ENCODE results near the gene ERBB4. TPM values are rescaled to one million over a fixed set of nuclear protein-coding genes. Genes with fewer than 3 reads are reported as not detected.
"Not testable (repeated sequence)": the region's sequence is repeated elsewhere in the genome, so short reads cannot be mapped to it uniquely, and the experiment has no call there.

Gene ERBB4
- polyA plus RNA-seq, 1 of the 3 experiments (the other 2 are of a cell fraction): 0.05 TPM

DNA sequence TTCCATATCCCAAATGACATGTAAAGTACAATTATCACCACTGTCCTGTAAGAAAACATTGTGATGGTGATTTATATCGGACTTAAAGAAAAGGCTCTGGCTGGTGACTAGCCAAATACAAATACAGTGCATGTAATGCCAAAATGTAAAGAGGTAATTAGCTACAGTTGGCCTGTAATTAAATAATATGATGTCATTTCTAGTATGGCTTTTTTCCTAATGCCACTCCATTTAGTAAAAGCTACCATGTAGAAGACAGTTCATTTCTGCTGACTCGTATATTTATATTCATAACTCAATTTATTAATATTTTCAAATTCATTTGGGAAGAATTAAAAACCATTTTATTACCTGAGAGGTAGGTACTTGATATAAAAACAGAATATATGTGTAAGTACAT lies 815.7 kb downstream of the ERBB4 start (continued):
- TF ChIP-seq CTCF (IDR thresholded peaks at IDR 0.05) (no peak), JUND (IDR thresholded peaks at IDR 0.05) (no peak), GATA2 (CRISPR knock-in tag; IDR thresholded peaks at IDR 0.05) (0 out of 2 replicates have a peak, but pooled peaks have one; percentile 24), CHD2 (IDR thresholded peaks at IDR 0.05; ENCODE audit: low read length, partially characterized antibody) (no peak)

GRCh38 chr2:211721874-211722273 lies 816.7 kb downstream of the ERBB4 start:
- H3K79me2 ChIP-seq (ENCODE audit: insufficient read depth); H3K9ac ChIP-seq; DNase-seq; H3K4me1 ChIP-seq (ENCODE audit: control insufficient read depth in 1 of 2, insufficient read depth in 2 of 2, low read depth in 1 of 2, low read length in 1 of 2); H3K27ac ChIP-seq (ENCODE audit: low read depth in 2 of 2, low read length in 1 of 2); H3F3A ChIP-seq (replicated peaks; ENCODE audit: insufficient read depth); H3K4me3 ChIP-seq (ENCODE audit: low read depth in 2 of 2, low read length in 1 of 2); H3K9me3 ChIP-seq; H3K36me3 ChIP-seq (replicated peaks in 1 of 2; ENCODE audit: control insufficient read depth in 1 of 2, insufficient read depth in 2 of 2, low read length in 1 of 2); CTCF ChIA-PET; H3K4me2 ChIP-seq; H2AFZ ChIP-seq (ENCODE audit: low read depth); H3K9me2 ChIP-seq; H4K20me1 ChIP-seq (ENCODE audit: insufficient read depth); POLR2A ChIA-PET; H3K27me3 ChIP-seq (ENCODE audit: insufficient read depth): not testable (repeated sequence)
- 81% methylated on average over 9 of the region's 9 CpGs for WGBS (ENCODE audit: low lambda C conversion rate)

GRCh38 chr2:211709389-211709788 lies 829.2 kb downstream of the ERBB4 start:
- Histone ChIP-seq H3K36me3 (replicated peaks in 1 of 2; ENCODE audit: control insufficient read depth in 1 of 2, insufficient read depth in 2 of 2, low read length in 1 of 2) (no peaks in the 10 kb centered on the region), H4K20me1 (ENCODE audit: insufficient read depth) (no peaks in the 10 kb centered on the region), H3K4me2 (no peak overlapping the region), H3K9ac (no peak overlapping the region), H3K79me2 (ENCODE audit: insufficient read depth) (no peaks in the 10 kb centered on the region), H3K4me1 (ENCODE audit: control insufficient read depth in 1 of 2, insufficient read depth in 2 of 2, low read depth in 1 of 2, low read length in 1 of 2) (no peaks in the 10 kb centered on the region), H3K27ac (ENCODE audit: low read depth in 2 of 2, low read length in 1 of 2) (no peak overlapping the region), H3F3A (replicated peaks; ENCODE audit: insufficient read depth) (no peaks in the 10 kb centered on the region), H2AFZ (ENCODE audit: low read depth) (no peak overlapping the region), H3K9me2 (no peaks in the 10 kb centered on the region), H3K4me3 (ENCODE audit: low read depth in 2 of 2, low read length in 1 of 2) (no peak overlapping the region), H3K27me3 (ENCODE audit: insufficient read depth) (no peaks in the 10 kb centered on the region), H3K9me3 (no peaks in the 10 kb centered on the region)
- no peak for TF ChIP-seq EP300 (IDR thresholded peaks at IDR 0.05; ENCODE audit: borderline replicate concordance in 1 of 2, low read depth in 1 of 2, low read length in 1 of 2)
- TF ChIP-seq NRF1 (IDR thresholded peaks at IDR 0.05; ENCODE audit: low read depth, low read length): no peak
- no peak for TF ChIP-seq RCOR1 (IDR thresholded peaks at IDR 0.05; ENCODE audit: low read length)
- TF ChIP-seq TEAD4 (IDR thresholded peaks at IDR 0.05; ENCODE audit: borderline replicate concordance, insufficient read depth): no peak
- TF ChIP-seq RAD21 (IDR thresholded peaks at IDR 0.05; ENCODE audit: low read length): no peak
- TF ChIP-seq, protein P1, sequence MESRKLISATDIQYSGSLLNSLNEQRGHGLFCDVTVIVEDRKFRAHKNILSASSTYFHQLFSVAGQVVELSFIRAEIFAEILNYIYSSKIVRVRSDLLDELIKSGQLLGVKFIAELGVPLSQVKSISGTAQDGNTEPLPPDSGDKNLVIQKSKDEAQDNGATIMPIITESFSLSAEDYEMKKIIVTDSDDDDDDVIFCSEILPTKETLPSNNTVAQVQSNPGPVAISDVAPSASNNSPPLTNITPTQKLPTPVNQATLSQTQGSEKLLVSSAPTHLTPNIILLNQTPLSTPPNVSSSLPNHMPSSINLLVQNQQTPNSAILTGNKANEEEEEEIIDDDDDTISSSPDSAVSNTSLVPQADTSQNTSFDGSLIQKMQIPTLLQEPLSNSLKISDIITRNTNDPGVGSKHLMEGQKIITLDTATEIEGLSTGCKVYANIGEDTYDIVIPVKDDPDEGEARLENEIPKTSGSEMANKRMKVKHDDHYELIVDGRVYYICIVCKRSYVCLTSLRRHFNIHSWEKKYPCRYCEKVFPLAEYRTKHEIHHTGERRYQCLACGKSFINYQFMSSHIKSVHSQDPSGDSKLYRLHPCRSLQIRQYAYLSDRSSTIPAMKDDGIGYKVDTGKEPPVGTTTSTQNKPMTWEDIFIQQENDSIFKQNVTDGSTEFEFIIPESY (IDR thresholded peaks at IDR 0.05; ENCODE audit: borderline replicate concordance, low read depth): no peak
- TF ChIP-seq ELF1 (IDR thresholded peaks at IDR 0.05): no peak
- TF ChIP-seq USF2 (IDR thresholded peaks at IDR 0.05; ENCODE audit: borderline replicate concordance, low read depth, low read length): no peak
- TF ChIP-seq FOXM1 (IDR thresholded peaks at IDR 0.05; ENCODE audit: low read depth): no peak
- CTCF ChIA-PET: no interaction called here
- POLR2A ChIA-PET: no interaction called here
- 22% methylated on average over 1 of the region's 1 CpG for WGBS (ENCODE audit: low lambda C conversion rate)
- no peak for DNase-seq

All from SK-N-SH (cell line).